ENCODE data around the gene FBXO30. TPM values are rescaled to one million over a fixed set of nuclear protein-coding genes. Genes with fewer than 3 reads are reported as not detected.
A peak's percentile ranks its signal among the peaks of the same experiment; 100 is the strongest.

Gene FBXO30
- total and polyA plus RNA-seq, 4 experiments from 2014 or later: 1.4 to 8.0 (median 4.7) TPM

GRCh38 chr6:145818796-145819195, 4.2 kb upstream of the FBXO30 start:
- Mint-ChIP-seq H3K9me3 (no peaks in the 10 kb centered on the region), H3K27ac (no peak overlapping the region), H3K36me3 (peaks cover 6 to 9% of the 10 kb centered on the region in 2 donors), H3K4me3 (no peak overlapping the region), H3K27me3 (no peaks in the 10 kb centered on the region), H3K4me1 (peaks cover 17 to 39% (median 22%) of the 10 kb centered on the region in 4 donors)
- Histone ChIP-seq H3K9me3 (ENCODE audit: control insufficient read depth in 1 of 2, low read length in 2 of 2) (no peaks in the 10 kb centered on the region), H3K27ac (ENCODE audit: low read depth, low read length) (no peak overlapping the region), H3K36me3 (ENCODE audit: insufficient read depth, low read length) (no peaks in the 10 kb centered on the region), H3K27me3 (ENCODE audit: insufficient read depth, low read length) (no peaks in the 10 kb centered on the region), H3K4me3 (ENCODE audit: low read length in 2 of 2) (no peak overlapping the region), H3K4me1 (ENCODE audit: insufficient read depth, low read length) (peaks cover 16% of the 10 kb centered on the region)
- ChIA-PET CTCF (ENCODE audit: partially characterized antibody) (no interaction called here), POLR2A (ENCODE audit: partially characterized antibody) (no interaction called here)
- intact Hi-C loops (cut with micrococcal nuclease): no loop called here
- DNase-seq: no peak

GRCh38 chr6:145816392-145816791, 1.8 kb upstream of the FBXO30 start:
- H3K36me3 Mint-ChIP-seq: peaks cover 8 to 9% of the 10 kb centered on the region in 2 donors
- H3K4me3 Mint-ChIP-seq: peak overlapping the region; percentile 44 to 95 (median 94)
- H3K36me3 ChIP-seq (ENCODE audit: insufficient read depth, low read length): no peaks in the 10 kb centered on the region
- no peaks in the 10 kb centered on the region for H3K9me3 Mint-ChIP-seq
- H3K27ac ChIP-seq (ENCODE audit: low read depth, low read length): no peak overlapping the region
- no peaks in the 10 kb centered on the region for H3K27me3 Mint-ChIP-seq
- ChIA-PET POLR2A (ENCODE audit: partially characterized antibody) (interaction anchor here (1.3 to 3.0 kb wide), 4 partner anchors 49 to 148 kb away, joined by 3 to 49 read pairs (median 38); partner anchors contain the start of genes EPM2A and SHPRH), CTCF (ENCODE audit: partially characterized antibody) (interaction anchor here (1.0 to 2.0 kb wide), 3 partner anchors 49 to 77 kb away, joined by 5 to 12 read pairs (median 5); no protein-coding TSS in a partner anchor)
- DNase-seq: no peak
- intact Hi-C loops (cut with micrococcal nuclease): no loop called here
- H3K4me1 Mint-ChIP-seq: peaks cover 24 to 60% (median 29%) of the 10 kb centered on the region in 4 donors
- no peaks in the 10 kb centered on the region for H3K27me3 ChIP-seq (ENCODE audit: insufficient read depth, low read length)
- H3K9me3 ChIP-seq (ENCODE audit: control insufficient read depth in 1 of 2, low read length in 2 of 2): no peaks in the 10 kb centered on the region
- H3K27ac Mint-ChIP-seq: peak overlapping the region in 6 of 7 donors; percentile 15 to 96 (median 52)
- peaks cover 41% of the 10 kb centered on the region for H3K4me1 ChIP-seq (ENCODE audit: insufficient read depth, low read length)
- no peak overlapping the region for H3K4me3 ChIP-seq (ENCODE audit: low read length in 2 of 2)

- no peaks in the 10 kb centered on the region for H3K27me3 Mint-ChIP-seq
Observed at GRCh38 chr6:145815309-145816274, 997 bp upstream of the FBXO30 start.

GRCh38 chr6:145814035-145814500, 527 bp downstream of the FBXO30 start:
- peaks cover 0 to 6% of the 10 kb centered on the region in 2 donors for H3K36me3 Mint-ChIP-seq
- peaks cover 32 to 64% (median 35%) of the 10 kb centered on the region in 4 donors for H3K4me1 Mint-ChIP-seq
- POLR2A ChIA-PET (ENCODE audit: partially characterized antibody): interaction anchor here (1.1 to 3.0 kb wide), 10 partner anchors 13 to 151 kb away, joined by 3 to 49 read pairs (median 4); partner anchors contain the start of genes EPM2A and SHPRH
- Histone ChIP-seq H3K36me3 (ENCODE audit: insufficient read depth, low read length) (no peaks in the 10 kb centered on the region), H3K4me1 (ENCODE audit: insufficient read depth, low read length) (peaks cover 57% of the 10 kb centered on the region), H3K9me3 (ENCODE audit: control insufficient read depth in 1 of 2, low read length in 2 of 2) (no peaks in the 10 kb centered on the region), H3K4me3 (ENCODE audit: low read length in 2 of 2) (peak overlapping the region; percentile 44 to 79), H3K27ac (ENCODE audit: low read depth, low read length) (peak overlapping the region; percentile 86), H3K27me3 (ENCODE audit: insufficient read depth, low read length) (no peaks in the 10 kb centered on the region)
- intact Hi-C loops (cut with micrococcal nuclease): loop anchor here (1.0 to 2.0 kb wide), 3 partner anchors 53 to 150 kb away; partner anchors contain the start of genes EPM2A and SHPRH
- peak overlapping the region; percentile 38 to 96 (median 55) for H3K27ac Mint-ChIP-seq
- DNase-seq: peak in 2 of 5 donors; percentile 8 to 9
- CTCF ChIA-PET (ENCODE audit: partially characterized antibody): interaction anchor here (0.5 to 2.1 kb wide), 6 partner anchors 52 to 966 kb away, joined by 3 to 12 read pairs (median 6); partner anchors contain the start of gene SHPRH
- no peaks in the 10 kb centered on the region for H3K27me3 Mint-ChIP-seq
- H3K9me3 Mint-ChIP-seq: no peaks in the 10 kb centered on the region
- peak overlapping the region; percentile 73 to 94 (median 86) for H3K4me3 Mint-ChIP-seq

More at GRCh38 chr6:145815309-145816274, 997 bp upstream of the FBXO30 start:
- peaks cover 5 to 6% of the 10 kb centered on the region in 2 donors for H3K36me3 Mint-ChIP-seq
- ChIA-PET POLR2A (ENCODE audit: partially characterized antibody) (interaction anchor here (0.7 to 3.0 kb wide), 11 partner anchors 10 to 149 kb away, joined by 3 to 49 read pairs (median 4); partner anchors contain the start of genes EPM2A and SHPRH), CTCF (ENCODE audit: partially characterized antibody) (interaction anchor here (0.7 to 2.1 kb wide), 10 partner anchors 8 to 182 kb away, joined by 3 to 12 read pairs (median 5); partner anchors contain the start of gene SHPRH)
- Histone ChIP-seq H3K27me3 (ENCODE audit: insufficient read depth, low read length) (no peaks in the 10 kb centered on the region), H3K9me3 (ENCODE audit: control insufficient read depth in 1 of 2, low read length in 2 of 2) (no peaks in the 10 kb centered on the region), H3K36me3 (ENCODE audit: insufficient read depth, low read length) (no peaks in the 10 kb centered on the region), H3K4me1 (ENCODE audit: insufficient read depth, low read length) (peaks cover 44% of the 10 kb centered on the region), H3K27ac (ENCODE audit: low read depth, low read length) (peak overlapping the region; percentile 86), H3K4me3 (ENCODE audit: low read length in 2 of 2) (peak overlapping the region; percentile 74 to 79)
- peaks cover 28 to 67% (median 33%) of the 10 kb centered on the region in 4 donors for H3K4me1 Mint-ChIP-seq
- peak overlapping the region; percentile 96 to 97 (median 96) for H3K27ac Mint-ChIP-seq
- DNase-seq: no peak
- peak overlapping the region; percentile 93 to 98 (median 95) for H3K4me3 Mint-ChIP-seq
- intact Hi-C loops (cut with micrococcal nuclease): loop anchor here (2.0 kb wide), 1 partner anchor 51 kb away; no protein-coding TSS in a partner anchor
- no peaks in the 10 kb centered on the region for H3K9me3 Mint-ChIP-seq

GRCh38 chr6:145813285-145814034, 1.1 kb downstream of the FBXO30 start:
- Mint-ChIP-seq H3K4me3 (peak overlapping the region; percentile 73 to 94 (median 86)), H3K27ac (peak overlapping the region in 6 of 7 donors; percentile 44 to 96 (median 65)), H3K9me3 (no peaks in the 10 kb centered on the region), H3K27me3 (no peaks in the 10 kb centered on the region), H3K4me1 (peaks cover 32 to 64% (median 35%) of the 10 kb centered on the region in 4 donors), H3K36me3 (peaks cover 2 to 6% of the 10 kb centered on the region in 2 donors)
- Histone ChIP-seq H3K27ac (ENCODE audit: low read depth, low read length) (peak overlapping the region; percentile 86), H3K27me3 (ENCODE audit: insufficient read depth, low read length) (no peaks in the 10 kb centered on the region), H3K4me3 (ENCODE audit: low read length in 2 of 2) (peak overlapping the region; percentile 44 to 79), H3K9me3 (ENCODE audit: control insufficient read depth in 1 of 2, low read length in 2 of 2) (no peaks in the 10 kb centered on the region), H3K36me3 (ENCODE audit: insufficient read depth, low read length) (no peaks in the 10 kb centered on the region), H3K4me1 (ENCODE audit: insufficient read depth, low read length) (peaks cover 57% of the 10 kb centered on the region)
- intact Hi-C loops (cut with micrococcal nuclease): loop anchor here (1.0 to 2.0 kb wide), 3 partner anchors 53 to 151 kb away; partner anchors contain the start of genes EPM2A and SHPRH
- ChIA-PET CTCF (ENCODE audit: partially characterized antibody) (interaction anchor here (1.6 kb wide), 1 partner anchor 74 kb away, joined by 5 read pairs; no protein-coding TSS in a partner anchor), POLR2A (ENCODE audit: partially characterized antibody) (interaction anchor here (0.6 to 3.0 kb wide), 5 partner anchors 9 to 151 kb away, joined by 3 to 49 read pairs (median 35); partner anchors contain the start of genes EPM2A and SHPRH)
- no peak for DNase-seq

GRCh38 chr6:145811741-145812140, 2.9 kb downstream of the FBXO30 start:
- intact Hi-C loops (cut with micrococcal nuclease): no loop called here
- Histone ChIP-seq H3K4me3 (ENCODE audit: low read length in 2 of 2) (no peak overlapping the region), H3K27ac (ENCODE audit: low read depth, low read length) (no peak overlapping the region), H3K36me3 (ENCODE audit: insufficient read depth, low read length) (no peaks in the 10 kb centered on the region), H3K4me1 (ENCODE audit: insufficient read depth, low read length) (peaks cover 57% of the 10 kb centered on the region), H3K27me3 (ENCODE audit: insufficient read depth, low read length) (no peaks in the 10 kb centered on the region), H3K9me3 (ENCODE audit: control insufficient read depth in 1 of 2, low read length in 2 of 2) (no peaks in the 10 kb centered on the region)
- DNase-seq: no peak
- Mint-ChIP-seq H3K9me3 (no peaks in the 10 kb centered on the region), H3K4me3 (no peak overlapping the region), H3K27ac (no peak overlapping the region), H3K4me1 (peaks cover 31 to 56% (median 35%) of the 10 kb centered on the region in 4 donors), H3K36me3 (peaks cover 6 to 10% of the 10 kb centered on the region in 2 donors), H3K27me3 (no peaks in the 10 kb centered on the region)
- POLR2A ChIA-PET (ENCODE audit: partially characterized antibody): interaction anchor here (1.2 to 2.1 kb wide), 2 partner anchors 77 to 153 kb away, joined by 6 to 9 read pairs; partner anchors contain the start of genes EPM2A and SHPRH
- CTCF ChIA-PET (ENCODE audit: partially characterized antibody): no interaction called here

Measured in CD4-positive, alpha-beta memory T cell (primary cell).